ENCODE results near the gene ADORA2A.

ADORA2A gene

DNA sequence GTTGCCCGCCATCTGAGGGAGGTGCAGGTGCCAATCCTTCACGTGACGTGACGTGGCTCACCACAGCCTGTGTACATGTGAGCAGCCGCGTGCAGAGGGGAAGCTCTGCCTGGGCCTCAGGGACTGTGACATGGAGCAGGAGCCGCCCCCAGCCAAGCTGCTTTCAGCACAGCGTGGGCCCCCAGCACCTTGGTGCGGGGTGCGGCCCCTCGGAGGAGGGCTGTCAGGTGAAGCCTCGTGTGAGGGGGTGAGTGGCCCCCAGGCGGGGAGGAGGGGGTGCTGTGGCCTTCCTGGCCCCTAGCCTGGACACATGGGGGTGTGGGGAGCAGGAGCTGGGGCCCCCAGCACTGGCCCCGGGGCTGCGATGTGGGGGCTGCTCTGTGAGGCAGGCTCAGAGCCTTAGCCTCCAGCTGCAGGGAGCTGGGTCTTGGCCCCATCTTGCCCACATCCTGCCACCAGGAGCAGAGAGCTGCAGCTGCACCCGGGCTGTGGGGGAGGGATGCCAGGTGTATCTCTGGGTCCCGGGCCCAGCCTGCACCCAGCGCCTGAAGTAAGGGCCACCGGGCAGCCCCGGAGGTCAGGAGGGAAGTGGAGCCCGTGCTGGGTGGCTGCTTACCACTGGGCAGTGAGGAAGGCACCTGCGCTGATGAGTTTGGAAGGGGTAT lies at the start of gene ADORA2A:
ADORA2A (plus strand) TSS at position 100 of the 665 bp plus-strand sequence. CDS start 5,806 bp downstream, outside the sequence.
- intact Hi-C loops (cut with DNase I) = no loop called here
- DNase-seq = peak in 1 of 10 donors; percentile 81

DNA sequence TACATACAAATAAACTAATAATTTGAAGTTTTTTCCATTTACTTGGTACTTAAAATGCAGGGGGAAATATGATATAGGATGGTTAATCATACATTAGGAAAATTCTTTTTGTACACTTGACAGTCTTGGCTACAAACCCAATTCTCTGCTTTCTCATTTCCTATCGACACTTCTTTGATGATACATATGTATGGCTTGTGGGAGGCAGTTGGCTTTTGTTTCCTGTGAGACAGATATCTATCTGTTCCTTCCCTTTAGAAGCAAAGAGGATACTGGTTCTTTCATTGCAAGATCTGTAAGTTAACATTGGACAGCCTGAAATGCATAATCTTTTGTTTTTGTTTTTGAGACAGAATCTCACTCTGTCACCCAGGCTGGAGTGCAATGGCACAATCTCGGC lies 47.9 kb upstream of the ADORA2A start:
- DNase-seq = no peak
- intact Hi-C loops (cut with DNase I) = no loop called here

DNA sequence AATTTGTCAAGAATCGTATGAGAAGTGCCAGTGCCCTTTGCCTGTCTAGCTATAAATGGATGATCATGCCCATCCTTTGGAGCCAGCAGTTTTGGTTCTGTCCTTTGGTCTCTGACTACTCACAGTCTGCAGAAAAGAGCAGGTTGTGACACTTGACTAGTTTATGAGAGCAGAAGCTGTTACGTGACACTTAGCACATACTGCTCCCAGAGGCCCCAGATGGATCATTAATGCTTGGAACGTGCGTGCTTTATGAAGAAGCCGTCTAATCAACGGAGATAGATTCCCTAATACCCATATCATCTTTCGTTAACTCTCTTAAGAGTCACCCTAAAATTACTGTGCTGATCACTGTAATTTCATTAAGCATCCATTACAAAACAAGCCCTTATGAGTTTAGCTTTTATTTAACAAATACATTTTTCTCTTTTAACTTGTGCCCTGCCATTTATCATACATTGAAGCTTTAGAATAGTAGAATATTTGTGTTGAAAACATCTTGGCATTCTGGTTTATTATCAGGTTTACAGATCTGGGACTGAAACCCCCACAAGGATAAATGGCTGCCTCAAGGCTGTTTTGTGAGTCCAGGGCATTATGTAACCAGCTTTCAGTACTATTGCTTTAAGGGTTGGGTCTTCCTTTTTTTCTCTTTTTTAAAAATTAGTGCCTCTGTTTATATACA lies 47.0 kb upstream of the ADORA2A start:
- intact Hi-C loops (cut with DNase I) = no loop called here
- DNase-seq = no peak

DNA sequence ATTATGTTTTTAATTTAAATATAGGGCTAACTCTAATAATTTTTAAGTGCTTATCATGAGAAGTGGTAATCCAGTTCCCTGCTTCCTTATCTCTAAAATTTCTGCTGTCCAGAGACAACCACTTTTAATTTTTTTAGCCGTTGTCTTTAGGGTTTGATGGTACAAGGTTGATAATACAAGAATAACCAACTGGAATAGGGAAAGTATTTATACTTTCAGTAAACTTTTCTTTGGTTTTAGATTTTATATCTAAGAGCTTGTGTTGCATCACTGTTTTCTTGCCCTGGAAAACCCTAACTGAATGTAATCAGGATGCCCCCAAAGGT lies 46.5 kb upstream of the ADORA2A start:
- intact Hi-C loops (cut with DNase I) = no loop called here
- DNase-seq = no peak

DNA sequence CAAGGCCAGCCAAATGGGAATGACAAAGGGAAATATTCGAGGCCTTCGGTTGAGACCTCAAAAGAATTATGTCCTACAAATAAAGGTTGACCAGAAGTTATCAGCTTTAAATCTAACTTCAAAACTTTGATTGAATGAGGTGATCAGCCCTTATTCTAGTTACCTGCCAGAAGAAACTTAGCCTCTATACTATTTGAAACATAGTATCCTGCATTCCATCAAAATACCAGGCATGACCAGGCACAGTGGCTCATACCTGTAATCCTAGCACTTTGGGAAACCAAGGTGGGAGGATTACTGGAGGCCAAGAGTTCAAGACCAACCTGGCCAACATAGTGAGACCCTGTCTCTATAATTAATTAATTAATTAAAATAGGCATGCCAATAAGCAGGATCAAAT lies 44.3 kb upstream of the ADORA2A start:
- DNase-seq = no peak
- intact Hi-C loops (cut with DNase I) = no loop called here

DNA sequence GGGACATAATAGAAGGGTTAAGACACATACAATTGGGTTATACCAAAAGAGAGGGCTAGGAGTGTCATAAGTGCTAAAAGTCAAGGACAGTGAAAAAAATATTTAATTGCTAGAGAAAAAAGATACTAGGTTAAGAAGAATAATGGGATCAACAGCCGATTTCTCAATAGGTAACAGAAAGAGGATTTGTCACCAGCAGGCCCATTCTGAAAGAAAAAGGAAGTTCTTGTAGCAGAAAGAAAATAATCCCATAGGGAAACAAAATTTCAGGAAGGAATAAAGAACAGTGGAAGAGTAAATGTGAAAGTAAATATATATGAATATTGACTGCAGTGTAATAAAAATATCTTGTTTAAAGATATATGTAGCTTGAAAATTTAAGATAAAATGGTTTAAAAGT lies 43.3 kb upstream of the ADORA2A start:
- DNase-seq = no peak
- intact Hi-C loops (cut with DNase I) = no loop called here

DNA sequence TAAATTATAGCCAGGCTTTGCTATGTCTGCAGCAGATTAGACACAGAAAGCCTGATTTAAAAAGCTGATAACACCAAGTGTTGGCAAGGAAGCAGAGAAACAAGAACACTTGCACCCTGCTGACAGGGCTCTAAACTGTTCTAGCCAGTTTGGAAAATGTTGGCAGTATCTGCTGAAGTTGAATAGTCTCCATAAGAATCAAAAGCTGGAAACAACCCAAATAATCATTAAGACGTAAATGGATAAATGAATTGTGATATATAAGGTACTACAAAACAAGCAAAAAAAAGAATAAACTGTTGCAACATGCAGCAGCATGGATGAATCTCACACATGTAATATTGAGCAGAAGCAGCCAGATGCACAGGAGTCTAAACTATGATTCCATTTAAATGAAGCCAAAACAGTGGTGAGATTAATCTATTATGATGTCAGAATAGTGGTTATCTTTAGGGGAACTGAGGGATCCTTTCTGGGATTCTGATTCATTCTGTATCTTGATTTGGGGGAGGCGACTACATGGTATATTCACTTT lies 40.4 kb upstream of the ADORA2A start:
- intact Hi-C loops (cut with DNase I) = no loop called here
- no peak for DNase-seq

DNA sequence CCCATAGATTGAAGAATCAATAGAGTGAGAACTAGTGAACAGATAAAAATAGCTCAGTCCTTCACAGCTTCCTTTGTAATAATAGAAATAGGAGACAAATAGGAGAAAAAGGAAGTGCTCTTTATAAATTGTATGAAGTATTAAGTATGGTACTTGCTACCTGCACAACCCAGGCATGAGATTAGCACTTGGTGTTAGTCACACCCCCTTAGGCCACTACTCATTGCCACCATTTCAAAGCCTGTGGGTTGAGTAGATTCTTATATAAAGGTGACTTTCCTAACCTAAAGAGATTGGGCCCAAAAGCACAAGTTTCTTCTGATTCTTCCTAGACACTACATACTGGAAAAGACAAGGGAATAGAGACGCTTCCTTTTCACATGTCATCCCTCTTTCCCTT lies 37.7 kb upstream of the ADORA2A start:
- intact Hi-C loops (cut with DNase I) = no loop called here
- DNase-seq = no peak

DNA sequence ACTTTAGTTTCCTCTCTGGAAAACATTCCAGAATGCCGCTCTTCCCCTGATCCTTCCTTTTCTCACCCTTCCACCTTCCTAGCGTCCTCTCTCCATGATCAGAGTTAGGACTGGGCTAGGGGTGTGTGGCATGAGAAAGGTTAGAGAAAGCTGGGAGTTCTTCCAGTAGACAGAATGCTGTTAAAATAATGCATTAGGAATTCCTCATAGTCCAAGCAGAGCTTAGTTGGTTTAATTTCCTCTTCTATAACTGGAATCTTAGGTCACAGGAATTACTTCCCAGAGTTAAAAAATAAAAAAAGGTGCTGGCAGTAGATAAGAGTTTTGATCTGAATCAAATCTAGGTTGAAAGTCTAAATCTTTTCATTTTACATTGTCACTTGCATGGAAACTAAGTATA lies 37.2 kb upstream of the ADORA2A start:
- no peak for DNase-seq
- intact Hi-C loops (cut with DNase I) = no loop called here

DNA sequence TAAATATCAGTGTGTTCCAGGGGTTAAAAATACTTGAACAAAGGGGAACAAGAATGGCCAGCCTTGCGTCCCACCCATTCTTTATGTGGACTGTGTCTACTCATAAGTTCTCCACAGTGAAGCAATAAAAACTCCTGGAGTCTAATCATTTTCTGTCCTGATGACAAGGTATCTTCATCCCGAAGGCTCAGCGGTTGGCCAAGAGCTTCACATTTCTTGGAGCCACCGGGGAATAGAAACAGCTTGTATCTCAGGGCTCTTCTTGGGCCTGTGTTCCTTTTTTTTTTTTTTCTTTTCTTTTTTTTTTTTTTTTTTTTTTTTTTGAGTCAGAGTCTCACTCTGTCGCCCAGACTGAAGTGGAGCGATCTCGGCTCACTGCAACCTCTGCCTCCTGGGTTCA lies 36.8 kb upstream of the ADORA2A start:
- DNase-seq = peak in 1 of 10 donors; percentile 30
- intact Hi-C loops (cut with DNase I) = no loop called here

DNA sequence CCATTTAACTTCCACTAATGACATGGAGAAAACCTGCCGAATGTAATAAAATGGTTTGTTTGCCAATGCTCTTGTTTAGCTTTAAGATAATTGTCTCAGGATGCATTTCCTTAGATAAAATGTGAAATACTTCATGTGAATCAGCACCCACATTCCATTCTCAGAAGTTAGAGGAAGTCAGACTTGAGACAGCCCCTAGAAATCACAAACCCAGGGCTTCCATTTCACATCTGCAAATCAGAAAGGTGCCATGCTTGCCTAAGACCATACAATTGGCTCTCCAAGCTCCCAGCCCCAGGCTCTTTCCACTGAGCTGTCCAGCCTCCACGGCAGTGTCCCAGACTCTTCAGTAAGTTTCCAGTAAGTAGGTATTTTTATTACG lies 35.6 kb upstream of the ADORA2A start:
- intact Hi-C loops (cut with DNase I) = no loop called here
- peak in 1 of 10 donors; percentile 48 for DNase-seq

DNA sequence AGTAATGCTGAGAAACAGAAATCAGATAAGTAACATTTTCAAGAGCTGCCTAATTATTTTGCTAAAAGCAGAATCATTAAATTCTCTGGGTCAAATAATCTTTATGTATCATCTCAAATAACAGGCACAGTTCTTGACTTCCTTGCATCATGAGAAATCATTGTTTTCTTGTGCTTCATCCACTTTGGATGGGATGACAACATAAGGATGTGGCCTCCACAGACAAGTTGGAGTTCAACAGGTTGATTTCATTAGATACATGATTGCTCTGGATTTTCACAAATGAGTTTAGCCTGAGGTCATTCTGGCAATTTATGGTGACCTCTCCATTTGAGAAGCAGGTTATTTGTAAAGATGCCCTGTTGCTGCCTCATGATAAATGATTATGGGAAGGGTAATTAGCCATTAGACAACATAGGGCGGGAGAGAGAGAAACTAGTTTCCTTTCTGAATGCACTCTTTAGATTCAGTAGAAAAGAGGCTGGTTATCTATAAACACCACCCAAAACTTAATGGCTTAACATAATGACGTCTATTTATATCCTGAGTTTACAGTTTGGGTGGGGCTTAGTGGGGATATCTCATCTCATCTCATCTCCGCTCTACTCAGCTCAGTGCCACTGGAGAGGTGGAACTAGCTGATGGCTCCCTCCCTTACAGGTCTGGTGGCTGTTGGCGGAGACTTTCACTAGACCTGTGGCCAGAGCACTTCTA lies 35.0 kb upstream of the ADORA2A start:
- intact Hi-C loops (cut with DNase I) = no loop called here
- DNase-seq = no peak

DNA sequence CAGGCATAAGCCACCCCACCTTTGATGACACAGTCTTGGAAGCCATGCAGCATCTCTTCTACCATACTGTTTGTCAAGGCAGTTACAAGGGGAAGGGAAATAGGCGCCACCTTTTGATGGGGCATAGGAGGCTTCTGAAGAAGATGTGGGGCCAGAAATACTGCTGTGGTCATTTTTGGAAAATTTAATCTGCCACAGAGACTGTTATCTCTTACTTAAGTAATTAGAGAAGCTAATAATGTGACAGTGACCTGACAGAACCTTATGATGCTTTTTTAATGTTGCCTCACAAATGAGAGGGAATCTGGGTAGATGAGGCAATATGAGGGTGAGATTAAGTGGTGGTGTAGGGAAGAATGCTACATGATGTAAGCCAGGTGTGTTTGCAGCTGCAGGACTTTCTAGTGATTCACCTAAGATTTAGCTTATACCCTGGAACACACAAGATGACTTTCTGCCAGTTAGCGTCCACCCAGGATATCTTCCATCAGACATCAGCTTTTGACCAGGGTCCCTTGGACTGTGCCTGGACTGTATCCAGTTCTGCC lies 34.3 kb upstream of the ADORA2A start:
- intact Hi-C loops (cut with DNase I) = no loop called here

DNA sequence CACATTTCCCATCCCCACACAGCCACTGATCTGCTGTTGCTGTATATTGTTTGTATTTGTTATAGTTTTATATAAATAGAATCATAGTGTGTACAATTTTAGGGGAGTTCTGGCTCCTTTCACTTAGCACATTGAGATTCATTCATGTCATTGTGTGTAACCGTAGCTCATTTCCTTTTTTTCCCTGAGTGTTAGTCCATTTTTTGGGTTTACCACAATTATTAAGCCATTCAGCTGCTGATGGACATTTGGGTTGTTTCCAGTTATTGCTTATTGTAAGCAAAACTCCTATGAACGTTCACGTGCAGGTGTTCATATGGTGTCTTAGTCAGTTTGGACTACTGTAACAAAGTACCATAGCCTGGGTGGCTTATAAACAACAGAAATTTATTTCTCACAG lies 33.6 kb upstream of the ADORA2A start:
- intact Hi-C loops (cut with DNase I) = no loop called here
- DNase-seq = no peak

More for the DNA sequence above, 34.3 kb upstream of the ADORA2A start:
- no peak for DNase-seq

DNA sequence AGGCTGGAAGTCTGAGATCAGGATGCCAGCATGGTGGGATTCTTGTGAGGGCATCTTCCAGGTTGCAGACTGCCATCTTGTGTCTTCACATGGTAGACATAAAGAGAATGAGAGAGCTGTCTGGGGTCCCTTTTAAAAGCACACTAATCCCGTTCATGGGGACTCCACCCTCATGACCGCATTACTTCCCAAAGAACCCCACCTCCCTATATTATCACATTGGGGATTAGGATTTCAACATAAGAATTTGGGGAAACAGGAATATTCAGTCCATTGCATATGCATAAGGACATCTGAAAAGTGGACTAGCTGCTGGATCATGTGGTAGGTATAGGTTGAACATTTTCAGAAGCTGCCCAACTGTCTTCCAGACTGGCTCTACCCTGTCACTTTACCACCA lies 33.1 kb upstream of the ADORA2A start:
- intact Hi-C loops (cut with DNase I) = no loop called here
- DNase-seq = no peak

DNA sequence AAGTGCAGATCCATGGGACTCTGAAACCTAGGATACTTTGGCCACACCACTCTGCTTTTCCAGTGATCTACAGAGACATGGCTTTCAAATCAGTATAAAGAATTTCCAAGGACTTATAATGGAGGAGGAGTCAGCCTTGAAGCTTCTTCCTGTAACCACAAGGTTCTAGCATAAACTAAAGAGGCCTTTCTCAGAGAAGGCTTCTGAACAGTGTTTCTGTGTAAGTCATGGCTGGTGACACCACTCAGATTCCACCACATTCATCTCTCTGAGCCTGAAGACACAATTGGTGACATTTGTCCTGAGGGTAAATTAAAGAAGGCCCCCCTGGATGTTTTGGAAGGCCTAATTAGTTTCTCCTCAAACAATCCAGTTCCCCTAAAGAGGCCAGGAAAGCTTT lies 29.0 kb upstream of the ADORA2A start:
- intact Hi-C loops (cut with DNase I) = no loop called here
- no peak for DNase-seq

DNA sequence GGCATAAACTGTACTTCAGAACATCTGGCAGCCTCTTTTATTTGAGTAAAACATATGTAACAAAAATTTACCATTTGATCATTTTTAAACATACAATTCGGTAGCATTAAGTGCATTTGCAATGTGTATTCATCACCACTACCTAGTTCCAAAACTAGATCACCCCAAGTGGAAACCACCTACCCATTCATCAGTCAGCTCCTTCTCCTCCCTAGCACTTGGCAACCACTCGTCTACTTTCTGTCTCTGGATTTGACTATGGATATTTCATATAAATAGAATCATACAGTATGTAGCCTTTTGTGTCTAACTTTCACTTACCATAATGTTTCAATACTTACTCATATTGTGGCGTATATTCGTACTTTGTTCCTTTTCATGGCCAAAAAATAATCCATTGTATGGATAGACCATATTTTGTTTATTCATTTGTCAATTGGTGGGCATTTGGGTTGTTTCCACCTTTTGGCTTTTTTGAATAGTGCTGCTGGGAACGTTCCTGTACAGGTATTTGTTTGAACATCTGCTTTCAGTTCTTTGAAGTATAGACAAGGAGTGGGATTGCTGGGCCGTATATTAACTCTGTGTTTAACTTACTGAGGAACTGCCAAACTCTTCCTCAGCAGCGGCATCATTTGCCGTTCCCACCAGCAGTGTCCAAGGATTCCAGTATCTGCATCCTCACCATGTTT lies 27.2 kb upstream of the ADORA2A start:
- intact Hi-C loops (cut with DNase I) = no loop called here
- peak in 1 of 10 donors; percentile 14 for DNase-seq

DNA sequence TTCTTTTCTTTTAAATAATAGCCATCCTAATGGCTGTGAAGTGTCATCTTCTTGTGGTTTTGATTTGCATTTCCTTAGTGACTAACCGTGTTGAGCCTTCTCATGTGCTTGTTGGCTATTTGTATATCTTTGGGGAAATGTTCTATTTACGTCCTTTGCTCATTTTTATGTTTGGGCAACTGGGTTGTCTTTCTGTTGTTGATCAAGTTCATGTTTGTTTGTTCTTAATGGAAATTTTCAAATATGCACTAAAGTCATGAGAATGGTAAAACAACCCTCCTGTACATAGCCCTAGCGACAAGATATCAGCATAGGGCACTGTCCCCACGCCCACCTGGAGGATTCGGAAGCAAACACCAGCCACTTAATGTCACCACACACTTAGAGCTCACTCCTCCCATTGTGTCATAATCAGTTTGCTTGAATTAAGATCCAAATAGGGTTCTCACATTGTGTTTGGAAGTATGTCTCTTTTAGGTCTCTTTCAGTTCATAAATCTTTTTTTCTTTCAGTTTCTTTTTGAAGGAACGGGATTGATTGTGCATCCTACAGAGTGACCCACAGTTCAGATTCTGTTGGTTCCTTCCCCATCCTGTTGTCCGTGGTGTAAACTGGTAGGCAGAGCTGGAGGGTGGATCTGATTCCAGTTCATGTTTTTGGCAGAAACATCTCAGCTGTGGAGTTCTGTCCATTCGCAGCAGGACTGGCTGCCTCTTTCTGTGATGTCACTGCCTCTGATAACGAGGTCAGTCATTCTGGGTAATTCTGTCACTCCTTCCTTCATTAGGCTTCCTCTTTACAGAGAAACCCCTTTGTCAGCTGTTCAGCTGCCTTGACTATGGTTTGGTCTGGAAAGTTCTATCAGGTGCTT lies 26.4 kb upstream of the ADORA2A start:
- intact Hi-C loops (cut with DNase I) = no loop called here
- DNase-seq = peak in 1 of 10 donors; percentile 28

DNA sequence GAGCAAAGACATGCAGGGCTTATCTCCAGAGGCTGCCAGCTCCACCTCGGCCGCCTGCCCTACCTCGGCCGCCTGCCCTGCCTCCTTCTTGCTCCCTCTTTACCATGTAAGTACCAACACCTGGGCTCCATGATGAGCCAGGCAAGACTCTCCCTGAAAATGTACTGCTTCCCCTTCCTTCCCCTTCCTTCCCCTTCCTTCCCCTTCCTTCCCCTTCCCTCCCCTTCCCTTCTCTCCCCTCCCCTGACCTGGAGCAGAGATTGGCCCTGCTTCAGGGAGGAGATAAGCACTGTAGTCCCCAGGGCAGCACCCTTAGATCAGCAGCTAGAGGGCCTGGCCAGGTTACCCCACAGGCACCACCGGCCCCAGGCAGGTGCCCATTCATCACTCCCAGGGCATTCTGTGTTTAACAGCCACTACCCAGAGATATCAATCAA lies 25.4 kb upstream of the ADORA2A start:
- peak in 2 of 10 donors; percentile 62 to 67 for DNase-seq
- intact Hi-C loops (cut with DNase I) = no loop called here

Data from posterior cingulate gyrus (tissue), 11 donors.